Hepatocyte (in vitro differentiated cells): ENCODE results near the gene ELK1.

Experiments
- EZH2 ChIP-seq: fragments of 200-600 bp; sonication (generic); IDR thresholded peaks from 2 replicates; pipeline ENCODE4 v1.6.1; 2016; ENCODE audit warnings: antibody characterized with exemption, mild to moderate bottlenecking, borderline replicate concordance
- EZH2phosphoT487 ChIP-seq: fragments of 200-600 bp; sonication (generic); IDR thresholded peaks from one replicate; pipeline ENCODE4 v1.6.1; 2018; ENCODE audit warnings: antibody characterized with exemption, mild to moderate bottlenecking, low read depth, moderate library complexity; ENCODE audit not compliant: unreplicated experiment, severe bottlenecking
- TF ChIP-seq, protein P1 (sequence below): fragments of 200-600 bp; sonication (generic); IDR thresholded peaks from 2 replicates; pipeline ENCODE4 v1.5.1; 2016; ENCODE audit warnings: antibody characterized with exemption, mild to moderate bottlenecking; ENCODE audit not compliant: poor library complexity

DNA sequence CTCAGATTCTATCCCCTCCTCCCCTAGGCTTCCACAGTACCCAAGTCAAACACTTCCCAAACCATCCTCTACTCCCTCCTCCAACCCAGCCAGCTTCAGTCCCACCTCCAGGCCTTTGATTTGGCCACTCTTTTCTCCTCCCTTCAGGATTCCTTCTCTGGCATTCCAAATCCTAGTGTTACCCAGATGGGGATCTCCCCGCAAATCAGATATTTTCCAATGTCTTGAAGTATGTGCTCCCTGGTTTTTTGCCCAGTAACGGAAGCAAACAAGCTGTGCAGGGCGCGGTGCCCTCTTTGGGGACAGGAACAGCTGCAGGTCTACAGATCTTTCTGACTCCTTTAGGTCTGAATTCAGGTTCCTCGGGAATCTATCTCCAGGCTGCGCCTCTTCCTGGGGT, 28.5 kb downstream of the ELK1 start:
- TF ChIP-seq, protein P1, sequence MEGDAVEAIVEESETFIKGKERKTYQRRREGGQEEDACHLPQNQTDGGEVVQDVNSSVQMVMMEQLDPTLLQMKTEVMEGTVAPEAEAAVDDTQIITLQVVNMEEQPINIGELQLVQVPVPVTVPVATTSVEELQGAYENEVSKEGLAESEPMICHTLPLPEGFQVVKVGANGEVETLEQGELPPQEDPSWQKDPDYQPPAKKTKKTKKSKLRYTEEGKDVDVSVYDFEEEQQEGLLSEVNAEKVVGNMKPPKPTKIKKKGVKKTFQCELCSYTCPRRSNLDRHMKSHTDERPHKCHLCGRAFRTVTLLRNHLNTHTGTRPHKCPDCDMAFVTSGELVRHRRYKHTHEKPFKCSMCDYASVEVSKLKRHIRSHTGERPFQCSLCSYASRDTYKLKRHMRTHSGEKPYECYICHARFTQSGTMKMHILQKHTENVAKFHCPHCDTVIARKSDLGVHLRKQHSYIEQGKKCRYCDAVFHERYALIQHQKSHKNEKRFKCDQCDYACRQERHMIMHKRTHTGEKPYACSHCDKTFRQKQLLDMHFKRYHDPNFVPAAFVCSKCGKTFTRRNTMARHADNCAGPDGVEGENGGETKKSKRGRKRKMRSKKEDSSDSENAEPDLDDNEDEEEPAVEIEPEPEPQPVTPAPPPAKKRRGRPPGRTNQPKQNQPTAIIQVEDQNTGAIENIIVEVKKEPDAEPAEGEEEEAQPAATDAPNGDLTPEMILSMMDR = no peak
- no peak for TF ChIP-seq EZH2
- no peak for TF ChIP-seq EZH2phosphoT487
